ENCODE data around the gene PIM1.

Gene PIM1

DNA sequence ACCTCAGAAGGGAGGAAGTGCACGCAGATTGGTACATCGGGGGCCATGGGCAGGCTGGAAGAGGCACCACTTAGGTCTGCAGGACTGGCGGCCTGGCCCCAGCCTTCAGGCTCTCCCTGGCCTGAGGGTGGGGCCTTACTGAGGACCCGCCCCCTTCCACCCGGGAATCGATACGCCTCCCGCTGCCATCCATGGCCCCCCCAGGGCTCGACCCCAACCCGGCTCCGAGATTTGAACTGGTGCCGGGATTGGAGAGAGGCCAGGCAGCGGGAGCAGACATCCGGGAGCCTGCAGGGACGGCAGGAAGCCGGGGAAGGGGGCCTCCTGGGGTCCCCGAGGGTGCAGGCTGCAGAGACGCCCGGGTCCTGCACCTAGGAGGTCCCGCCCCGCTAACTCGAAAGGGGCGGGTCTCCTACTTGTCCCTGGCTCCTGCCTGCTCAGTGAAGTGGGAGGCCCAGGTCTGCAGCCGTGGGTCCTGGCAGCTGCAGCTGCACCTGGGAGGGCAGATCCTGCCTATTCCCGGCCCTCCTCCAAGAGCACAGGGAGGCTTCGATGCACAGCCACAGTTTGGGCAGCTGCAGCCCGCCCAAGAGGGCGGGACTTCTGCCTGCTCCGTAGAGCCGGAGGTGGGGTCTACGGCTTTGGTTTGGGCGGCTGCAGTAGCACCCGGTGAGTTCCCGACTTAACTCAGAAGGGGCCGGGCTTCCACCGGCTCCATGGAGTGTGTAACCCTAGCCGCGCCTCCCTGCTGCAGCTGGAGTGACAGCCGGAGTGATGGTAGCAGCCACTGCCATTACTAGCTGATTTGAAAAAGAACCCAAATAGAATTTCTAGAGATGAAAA, 52.4 kb downstream of the PIM1 start:
- H3K4me3 ChIP-seq (ENCODE audit: low read depth, low read length), result peak overlapping the region; percentile 64
- TF ChIP-seq CTCF (conservative IDR thresholded peaks at IDR 0.05; ENCODE audit: low read depth, low read length), result peak; percentile 5
- DNase-seq (ENCODE audit: low read depth), result peak; percentile 97

DNA sequence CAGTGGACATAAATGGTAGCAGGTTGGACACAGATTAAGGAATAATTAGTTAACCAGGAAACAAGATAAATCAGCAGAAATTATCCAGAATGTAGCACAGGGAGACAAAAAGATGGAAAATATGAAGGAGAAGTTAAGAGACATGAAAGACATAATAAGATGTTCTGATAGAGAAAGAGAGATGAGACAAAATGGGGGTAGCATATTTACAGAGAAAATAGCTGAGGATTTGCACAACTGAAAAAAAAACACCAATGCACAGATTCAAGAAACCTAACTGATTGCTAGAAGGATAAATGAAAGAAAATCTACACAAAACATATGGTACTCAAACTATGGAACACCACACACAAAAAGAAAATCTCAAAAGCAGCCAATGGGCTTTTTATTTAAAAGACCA, 53.0 kb downstream of the PIM1 start:
- no peak for TF ChIP-seq CTCF (conservative IDR thresholded peaks at IDR 0.05; ENCODE audit: low read depth, low read length)
- no peak for DNase-seq (ENCODE audit: low read depth)
- H3K4me3 ChIP-seq (ENCODE audit: low read depth, low read length), result peak overlapping the region; percentile 64
